GM12873 (cell line): ENCODE data around the gene FNDC3B.

ENCODE experiments used
- CTCF ChIP-seq: IDR thresholded peaks from 2 replicates; pipeline ENCODE4 v1.5.1; 2012; ENCODE audit warnings: low read depth, mild to moderate bottlenecking, moderate library complexity, low read length, control low read depth; ENCODE audit not compliant: insufficient read depth; ENCODE audit errors: missing control alignments

The FNDC3B gene

GRCh38 chr3:172102883-172103310 lies 63.5 kb downstream of the FNDC3B start:
- no peak for TF ChIP-seq CTCF

- no peak for TF ChIP-seq CTCF
These were observed 64.3 kb downstream of the FNDC3B start for GRCh38 chr3:172103724-172104123.

GRCh38 chr3:172104471-172105072 lies 65.2 kb downstream of the FNDC3B start:
- TF ChIP-seq CTCF = no peak

- TF ChIP-seq CTCF = no peak
These were observed 66.9 kb downstream of the FNDC3B start for GRCh38 chr3:172106037-172106954.

- TF ChIP-seq CTCF = no peak
These were observed 67.6 kb downstream of the FNDC3B start for GRCh38 chr3:172106989-172107388.

GRCh38 chr3:172107403-172107802 lies 68.0 kb downstream of the FNDC3B start:
- TF ChIP-seq CTCF = peak; percentile 53

GRCh38 chr3:172110127-172110779 lies 70.9 kb downstream of the FNDC3B start:
- TF ChIP-seq CTCF = no peak
